ENCODE data around the gene TUBB4A.
"Not testable (repeated sequence)": the region's sequence is repeated elsewhere in the genome, so short reads cannot be mapped to it uniquely, and the experiment has no call there.

Gene TUBB4A

GRCh38 chr19:6501740-6502648 lies at the start of gene TUBB4A:
Gene TUBB4A (minus strand): TSS chr19:6502309. CDS start chr19:6502212, 97 bp downstream.
- H3K4me3 ChIP-seq (ENCODE audit: low read depth, low read length): peak within 1 kb of the TSS; percentile 62
- H3K27ac ChIP-seq (ENCODE audit: low read depth, low read length): no peak within 1 kb of the TSS
- peaks cover 31% of the 10 kb centered on the region for H3K27me3 ChIP-seq (ENCODE audit: insufficient read depth, low read length)
- H2AFZ ChIP-seq (ENCODE audit: low read length, unreplicated experiment): no peak within 1 kb of the TSS
- no peaks in the 10 kb centered on the region for H3K36me3 ChIP-seq (ENCODE audit: insufficient read depth, low read length)
- H3K79me2 ChIP-seq (ENCODE audit: control insufficient read depth, insufficient read depth, low read length, unreplicated experiment): no peaks in the 10 kb centered on the region
- H3K4me1 ChIP-seq (ENCODE audit: control insufficient read depth, insufficient read depth, low read length, unreplicated experiment): no peaks in the 10 kb centered on the region

GRCh38 chr19:6551091-6551490 lies 49.0 kb upstream of the TUBB4A start:
- H3K4me3 ChIP-seq (ENCODE audit: low read depth, low read length): no peak overlapping the region
- H3K27ac ChIP-seq (ENCODE audit: low read depth, low read length): no peak overlapping the region
- no peak overlapping the region for H2AFZ ChIP-seq (ENCODE audit: low read length, unreplicated experiment)
- H3K79me2 ChIP-seq (ENCODE audit: control insufficient read depth, insufficient read depth, low read length, unreplicated experiment): no peaks in the 10 kb centered on the region
- H3K4me1 ChIP-seq (ENCODE audit: control insufficient read depth, insufficient read depth, low read length, unreplicated experiment): peaks cover under 1% of the 10 kb centered on the region
- H3K36me3 ChIP-seq (ENCODE audit: insufficient read depth, low read length): no peaks in the 10 kb centered on the region
- no peaks in the 10 kb centered on the region for H3K27me3 ChIP-seq (ENCODE audit: insufficient read depth, low read length)

GRCh38 chr19:6550679-6551078 lies 48.6 kb upstream of the TUBB4A start:
- H3K36me3 ChIP-seq (ENCODE audit: insufficient read depth, low read length); H3K4me1 ChIP-seq (ENCODE audit: control insufficient read depth, insufficient read depth, low read length, unreplicated experiment); H3K27ac ChIP-seq (ENCODE audit: low read depth, low read length); H3K4me3 ChIP-seq (ENCODE audit: low read depth, low read length); H3K79me2 ChIP-seq (ENCODE audit: control insufficient read depth, insufficient read depth, low read length, unreplicated experiment); H2AFZ ChIP-seq (ENCODE audit: low read length, unreplicated experiment); H3K27me3 ChIP-seq (ENCODE audit: insufficient read depth, low read length): not testable (repeated sequence)

- Histone ChIP-seq H3K79me2 (ENCODE audit: control insufficient read depth, insufficient read depth, low read length, unreplicated experiment) (no peaks in the 10 kb centered on the region), H3K27ac (ENCODE audit: low read depth, low read length) (no peak overlapping the region), H2AFZ (ENCODE audit: low read length, unreplicated experiment) (no peak overlapping the region), H3K36me3 (ENCODE audit: insufficient read depth, low read length) (no peaks in the 10 kb centered on the region), H3K4me1 (ENCODE audit: control insufficient read depth, insufficient read depth, low read length, unreplicated experiment) (no peaks in the 10 kb centered on the region), H3K4me3 (ENCODE audit: low read depth, low read length) (no peak overlapping the region), H3K27me3 (ENCODE audit: insufficient read depth, low read length) (no peaks in the 10 kb centered on the region)
Measured at GRCh38 chr19:6543866-6544347, 41.8 kb upstream of the TUBB4A start.

GRCh38 chr19:6540918-6541689 lies 39.0 kb upstream of the TUBB4A start:
- no peaks in the 10 kb centered on the region for H3K4me1 ChIP-seq (ENCODE audit: control insufficient read depth, insufficient read depth, low read length, unreplicated experiment)

GRCh38 chr19:6539514-6539913 lies 37.4 kb upstream of the TUBB4A start:
- H3K27ac ChIP-seq (ENCODE audit: low read depth, low read length): no peak overlapping the region
- no peaks in the 10 kb centered on the region for H3K27me3 ChIP-seq (ENCODE audit: insufficient read depth, low read length)
- no peaks in the 10 kb centered on the region for H3K36me3 ChIP-seq (ENCODE audit: insufficient read depth, low read length)
- no peaks in the 10 kb centered on the region for H3K79me2 ChIP-seq (ENCODE audit: control insufficient read depth, insufficient read depth, low read length, unreplicated experiment)
- H2AFZ ChIP-seq (ENCODE audit: low read length, unreplicated experiment): no peak overlapping the region
- H3K4me1 ChIP-seq (ENCODE audit: control insufficient read depth, insufficient read depth, low read length, unreplicated experiment): no peaks in the 10 kb centered on the region
- H3K4me3 ChIP-seq (ENCODE audit: low read depth, low read length): no peak overlapping the region

More at GRCh38 chr19:6540918-6541689, 39.0 kb upstream of the TUBB4A start:
- H3K27me3 ChIP-seq (ENCODE audit: insufficient read depth, low read length): no peaks in the 10 kb centered on the region
- no peak overlapping the region for H2AFZ ChIP-seq (ENCODE audit: low read length, unreplicated experiment)
- H3K4me3 ChIP-seq (ENCODE audit: low read depth, low read length): no peak overlapping the region
- no peak overlapping the region for H3K27ac ChIP-seq (ENCODE audit: low read depth, low read length)
- H3K79me2 ChIP-seq (ENCODE audit: control insufficient read depth, insufficient read depth, low read length, unreplicated experiment): no peaks in the 10 kb centered on the region
- no peaks in the 10 kb centered on the region for H3K36me3 ChIP-seq (ENCODE audit: insufficient read depth, low read length)

- Histone ChIP-seq H3K27ac (ENCODE audit: low read depth, low read length) (no peak overlapping the region), H3K79me2 (ENCODE audit: control insufficient read depth, insufficient read depth, low read length, unreplicated experiment) (no peaks in the 10 kb centered on the region), H3K27me3 (ENCODE audit: insufficient read depth, low read length) (peaks cover 17% of the 10 kb centered on the region; the same call in 1 of the 2 replicates), H2AFZ (ENCODE audit: low read length, unreplicated experiment) (no peak overlapping the region), H3K4me3 (ENCODE audit: low read depth, low read length) (no peak overlapping the region), H3K36me3 (ENCODE audit: insufficient read depth, low read length) (no peaks in the 10 kb centered on the region), H3K4me1 (ENCODE audit: control insufficient read depth, insufficient read depth, low read length, unreplicated experiment) (peaks cover 2% of the 10 kb centered on the region)
Measured at GRCh38 chr19:6535558-6536137, 33.5 kb upstream of the TUBB4A start.

- peaks cover 8% of the 10 kb centered on the region for H3K4me1 ChIP-seq (ENCODE audit: control insufficient read depth, insufficient read depth, low read length, unreplicated experiment)
- H3K36me3 ChIP-seq (ENCODE audit: insufficient read depth, low read length): no peaks in the 10 kb centered on the region
- H3K79me2 ChIP-seq (ENCODE audit: control insufficient read depth, insufficient read depth, low read length, unreplicated experiment): no peaks in the 10 kb centered on the region
- H2AFZ ChIP-seq (ENCODE audit: low read length, unreplicated experiment): no peak overlapping the region
- H3K27me3 ChIP-seq (ENCODE audit: insufficient read depth, low read length): peaks cover 17% of the 10 kb centered on the region; the same call in 1 of the 2 replicates
- no peak overlapping the region for H3K27ac ChIP-seq (ENCODE audit: low read depth, low read length)
- no peak overlapping the region for H3K4me3 ChIP-seq (ENCODE audit: low read depth, low read length)
Measured at GRCh38 chr19:6534451-6535093, 32.5 kb upstream of the TUBB4A start.

GRCh38 chr19:6533746-6534418 lies 31.8 kb upstream of the TUBB4A start:
- Histone ChIP-seq H3K4me1 (ENCODE audit: control insufficient read depth, insufficient read depth, low read length, unreplicated experiment) (peaks cover 8% of the 10 kb centered on the region), H3K27me3 (ENCODE audit: insufficient read depth, low read length) (peaks cover 17% of the 10 kb centered on the region; the same call in 1 of the 2 replicates), H3K4me3 (ENCODE audit: low read depth, low read length) (no peak overlapping the region), H3K79me2 (ENCODE audit: control insufficient read depth, insufficient read depth, low read length, unreplicated experiment) (no peaks in the 10 kb centered on the region), H3K36me3 (ENCODE audit: insufficient read depth, low read length) (no peaks in the 10 kb centered on the region), H3K27ac (ENCODE audit: low read depth, low read length) (no peak overlapping the region), H2AFZ (ENCODE audit: low read length, unreplicated experiment) (no peak overlapping the region)

GRCh38 chr19:6533000-6533328 lies 30.9 kb upstream of the TUBB4A start:
- H3K4me3 ChIP-seq (ENCODE audit: low read depth, low read length): no peak overlapping the region
- peaks cover 8% of the 10 kb centered on the region for H3K4me1 ChIP-seq (ENCODE audit: control insufficient read depth, insufficient read depth, low read length, unreplicated experiment)
- H3K79me2 ChIP-seq (ENCODE audit: control insufficient read depth, insufficient read depth, low read length, unreplicated experiment): no peaks in the 10 kb centered on the region
- H3K27me3 ChIP-seq (ENCODE audit: insufficient read depth, low read length): peaks cover 17% of the 10 kb centered on the region; the same call in 1 of the 2 replicates
- H3K27ac ChIP-seq (ENCODE audit: low read depth, low read length): no peak overlapping the region
- H2AFZ ChIP-seq (ENCODE audit: low read length, unreplicated experiment): no peak overlapping the region
- H3K36me3 ChIP-seq (ENCODE audit: insufficient read depth, low read length): no peaks in the 10 kb centered on the region
